HG03066 (cell line): ENCODE measurements around the gene MFSD1.

Experiments
- ATAC-seq: cut with Tn5 transposase; IDR thresholded peaks from one replicate; pipeline ENCODE4 v1.9.1; 2021; ENCODE audit warnings: low read depth; ENCODE audit not compliant: unreplicated experiment

MFSD1 gene

GRCh38 chr3:158864492-158864891 is 62.6 kb downstream of the MFSD1 start:
- no peak for ATAC-seq

- ATAC-seq, result no peak
These were observed 73.8 kb downstream of the MFSD1 start for GRCh38 chr3:158875700-158876099.
